Measurements from ENCODE around the gene CDK12. TPM values are rescaled to one million over a fixed set of nuclear protein-coding genes. Genes with fewer than 3 reads are reported as not detected.

The CDK12 gene
- polyA plus RNA-seq (2011; rRNA removed) (42.1 and 47.3 TPM in 2 replicates), polyA plus RNA-seq (2017; fragmentation: RNase III; extraction: RNeasy Plus Mini Kit Qiagen cat#74134 plus additional on column Dnase treatment) (36.7 to 40.0 TPM (median 37.8 TPM) in 3 replicates), polyA minus RNA-seq (2011; rRNA and poly(A)+ RNA removed) (87.2 and 94.7 TPM in 2 replicates)
- 13.7 and 17.8 TPM in 2 replicates for polyA plus RNA-seq (2012; cell fraction: cytosol; rRNA removed)
- 22.0 and 28.6 TPM in 2 replicates for polyA plus RNA-seq (2012; cell fraction: nucleus; rRNA removed)

DNA sequence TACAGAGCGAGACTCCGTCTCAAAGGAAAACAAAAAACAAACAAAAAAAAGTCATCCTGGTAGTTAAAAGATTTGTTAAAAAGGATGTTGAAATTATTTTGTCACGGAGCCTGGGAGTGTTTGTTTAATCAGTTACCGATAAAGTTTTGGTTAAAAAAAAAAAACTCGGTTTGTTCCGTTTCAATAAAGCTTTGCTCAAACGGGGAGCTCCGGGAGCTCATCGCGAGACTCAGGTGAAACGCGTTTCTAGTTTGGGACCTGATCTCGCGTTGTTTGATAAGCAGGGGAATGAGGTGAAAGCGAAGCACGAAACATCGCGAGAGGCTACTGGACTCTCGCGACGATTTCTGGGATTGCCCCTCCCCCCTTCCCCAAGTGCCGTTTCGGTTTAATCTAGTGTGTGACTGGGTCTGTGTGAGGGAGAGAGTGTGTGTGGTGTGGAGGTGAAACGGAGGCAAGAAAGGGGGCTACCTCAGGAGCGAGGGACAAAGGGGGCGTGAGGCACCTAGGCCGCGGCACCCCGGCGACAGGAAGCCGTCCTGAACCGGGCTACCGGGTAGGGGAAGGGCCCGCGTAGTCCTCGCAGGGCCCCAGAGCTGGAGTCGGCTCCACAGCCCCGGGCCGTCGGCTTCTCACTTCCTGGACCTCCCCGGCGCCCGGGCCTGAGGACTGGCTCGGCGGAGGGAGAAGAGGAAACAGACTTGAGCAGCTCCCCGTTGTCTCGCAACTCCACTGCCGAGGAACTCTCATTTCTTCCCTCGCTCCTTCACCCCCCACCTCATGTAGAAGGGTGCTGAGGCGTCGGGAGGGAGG lies at the start of gene CDK12:
TSS of gene CDK12 (plus strand) at position 374 of the 813 bp plus-strand sequence. CDS start 586 bp downstream, outside the sequence.
- ChIA-PET CTCF (interaction anchor here (0.7 to 2.8 kb wide), 7 partner anchors 9 to 269 kb away, joined by 3 to 13 read pairs (median 3); partner anchors contain the start of genes MED1 and MIEN1), POLR2A (interaction anchor here (0.6 to 3.4 kb wide), 20 partner anchors 10 to 577 kb away, joined by 3 to 133 read pairs (median 4); partner anchors contain the start of genes FBXL20, MED1 and RPL19)
- Histone ChIP-seq H3K4me3 (peak within 1 kb of the TSS; percentile 83), H3K27ac (peak within 1 kb of the TSS; percentile 97 to 98), H3K4me1 (peaks cover 18% of the 10 kb centered on the region; the same call in 2 of the 3 replicates), H3K9me3 (no peaks in the 10 kb centered on the region), H3K4me2 (peak within 1 kb of the TSS; percentile 97)
- FAIRE-seq, result peak; percentile 99
- peak; percentile 91 for ATAC-seq
- WGBS (ENCODE audit: missing lambda C conversion rate), result under 1% methylated on average over 51 of the region's 51 CpGs
- peak; percentile 100 for DNase-seq (ENCODE audit: low read depth in 1 of 2, low spot score in 1 of 2)
- TF ChIP-seq CTCF (IDR thresholded peaks at IDR 0.05) (no peak), MAFK (IDR thresholded peaks at IDR 0.05; ENCODE audit: partially characterized antibody) (no peak), HDAC2 (IDR thresholded peaks at IDR 0.05) (no peak), PHF8 (IDR thresholded peaks at IDR 0.05; ENCODE audit: borderline replicate concordance, low read depth) (peak; percentile 96), MYC (IDR thresholded peaks at IDR 0.05; ENCODE audit: borderline replicate concordance, low read length) (peak; percentile 75; the same call in 1 of the 2 replicates), CEBPB (IDR thresholded peaks at IDR 0.05) (peak in 1 of 2 experiments; percentile 74; a peak in 1 of 4 replicates), POLR2AphosphoS2 (conservative IDR thresholded peaks at IDR 0.05; ENCODE audit: low read length) (no peak), EP300 (IDR thresholded peaks at IDR 0.05) (no peak), ZFP36 (IDR thresholded peaks at IDR 0.05; ENCODE audit: borderline replicate concordance, partially characterized antibody) (no peak), RAD21 (conservative IDR thresholded peaks at IDR 0.05 in 1 of 2, IDR thresholded peaks at IDR 0.05 in 1 of 2) (no peak), RFX5 (IDR thresholded peaks at IDR 0.05) (no peak; the same call in 1 of the 2 replicates), HMGXB4 (CRISPR knock-in tag; IDR thresholded peaks at IDR 0.05; ENCODE audit: borderline replicate concordance) (peak; percentile 84), CBX8 (IDR thresholded peaks at IDR 0.05) (no peak), RCOR1 (IDR thresholded peaks at IDR 0.05; ENCODE audit: low read depth, low read length) (no peak), HOXB13 (CRISPR knock-in tag; IDR thresholded peaks at IDR 0.05; ENCODE audit: low read depth) (no peak), FOXS1 (CRISPR knock-in tag; IDR thresholded peaks at IDR 0.05) (no peak), TP53 (CRISPR knock-in tag; IDR thresholded peaks at IDR 0.05) (peak; percentile 97), GATA3 (IDR thresholded peaks at IDR 0.05; ENCODE audit: borderline replicate concordance) (peak; percentile 99), KDM1A (IDR thresholded peaks at IDR 0.05; ENCODE audit: low read depth) (no peak), RARB (CRISPR knock-in tag; IDR thresholded peaks at IDR 0.05) (peak; percentile 72), CHD2 (IDR thresholded peaks at IDR 0.05; ENCODE audit: low read length, partially characterized antibody) (peak; percentile 100), MAX (IDR thresholded peaks at IDR 0.05) (peak; percentile 77), FOSB (CRISPR knock-in tag; IDR thresholded peaks at IDR 0.05) (peak; percentile 95), NR3C1 (IDR thresholded peaks at IDR 0.05) (no peak), MAZ (IDR thresholded peaks at IDR 0.05; ENCODE audit: borderline replicate concordance, low read depth, low read length) (peak; percentile 31; the same call in 1 of the 2 replicates), BHLHE40 (IDR thresholded peaks at IDR 0.05; ENCODE audit: low read depth, low read length) (no peak), TFCP2L1 (CRISPR knock-in tag; IDR thresholded peaks at IDR 0.05) (peak; percentile 96), HEYL (CRISPR knock-in tag; IDR thresholded peaks at IDR 0.05) (no peak), CHD4 (IDR thresholded peaks at IDR 0.05; ENCODE audit: borderline replicate concordance) (no peak), HOXA7 (CRISPR knock-in tag; IDR thresholded peaks at IDR 0.05) (peak; percentile 90), PBX3 (IDR thresholded peaks at IDR 0.05) (no peak; the same call in 1 of the 2 replicates)
- TF ChIP-seq, protein P1, sequence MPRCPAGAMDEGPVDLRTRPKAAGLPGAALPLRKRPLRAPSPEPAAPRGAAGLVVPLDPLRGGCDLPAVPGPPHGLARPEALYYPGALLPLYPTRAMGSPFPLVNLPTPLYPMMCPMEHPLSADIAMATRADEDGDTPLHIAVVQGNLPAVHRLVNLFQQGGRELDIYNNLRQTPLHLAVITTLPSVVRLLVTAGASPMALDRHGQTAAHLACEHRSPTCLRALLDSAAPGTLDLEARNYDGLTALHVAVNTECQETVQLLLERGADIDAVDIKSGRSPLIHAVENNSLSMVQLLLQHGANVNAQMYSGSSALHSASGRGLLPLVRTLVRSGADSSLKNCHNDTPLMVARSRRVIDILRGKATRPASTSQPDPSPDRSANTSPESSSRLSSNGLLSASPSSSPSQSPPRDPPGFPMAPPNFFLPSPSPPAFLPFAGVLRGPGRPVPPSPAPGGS (IDR thresholded peaks at IDR 0.05), result peak; percentile 95
- TF ChIP-seq, protein P2, sequence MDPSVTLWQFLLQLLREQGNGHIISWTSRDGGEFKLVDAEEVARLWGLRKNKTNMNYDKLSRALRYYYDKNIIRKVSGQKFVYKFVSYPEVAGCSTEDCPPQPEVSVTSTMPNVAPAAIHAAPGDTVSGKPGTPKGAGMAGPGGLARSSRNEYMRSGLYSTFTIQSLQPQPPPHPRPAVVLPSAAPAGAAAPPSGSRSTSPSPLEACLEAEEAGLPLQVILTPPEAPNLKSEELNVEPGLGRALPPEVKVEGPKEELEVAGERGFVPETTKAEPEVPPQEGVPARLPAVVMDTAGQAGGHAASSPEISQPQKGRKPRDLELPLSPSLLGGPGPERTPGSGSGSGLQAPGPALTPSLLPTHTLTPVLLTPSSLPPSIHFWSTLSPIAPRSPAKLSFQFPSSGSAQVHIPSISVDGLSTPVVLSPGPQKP (IDR thresholded peaks at IDR 0.05; ENCODE audit: low read depth, low read length), result no peak
